Panc1 (cell line): Measurements from ENCODE around the gene SRRM3. TPM values are rescaled to one million over a fixed set of nuclear protein-coding genes. Genes with fewer than 3 reads are reported as not detected.

Experiments used
- ATAC-seq: fragments of 200-7000 bp; cut with Tn5 transposase; 2 replicates; pipeline ENCODE4 v1.9.1; 2020; ENCODE audit warnings: mild to moderate bottlenecking, moderate library complexity
- BruUV-seq: library from RNA; stranded (reverse); fragments of 400-500 nt; replicated peaks from 2 replicates; lab custom pipeline; 2021; lab: Mats Ljungman, UMichigan
- CTCF ChIA-PET: fragments of 300-600 bp; sonication (Branson Sonifier 250); formaldehyde crosslinking; loops from one replicate; lab custom pipeline; 2022; ENCODE audit warnings: antibody characterized with exemption; lab: Charles Lee
- POLR2A ChIA-PET: fragments of 300-600 bp; sonication (Branson Sonifier 250); formaldehyde crosslinking; loops from one replicate; lab custom pipeline; 2022; ENCODE audit warnings: antibody characterized with exemption; lab: Charles Lee
- DNase-seq: peaks from one replicate; pipeline ENCODE4 v3.0.0-alpha.2; 2010; ENCODE audit warnings: low read depth, low spot score
- H3K27ac ChIP-seq: 2 replicates; pipeline ENCODE4 v1.5.1; 2011; ENCODE audit warnings: mild to moderate bottlenecking, low read length, inconsistent platforms
- H3K27me3 ChIP-seq: fragments of 200-500 bp; sonication (Bioruptor generic); 2 replicates; pipeline ENCODE4 v1.6.0; 2014; ENCODE audit warnings: low read length, inconsistent platforms; ENCODE audit not compliant: control insufficient read depth, insufficient read depth
- H3K36me3 ChIP-seq: fragments of 200-500 bp; sonication (Bioruptor generic); 2 replicates; pipeline ENCODE4 v1.5.1; 2014; ENCODE audit warnings: inconsistent platforms, mild to moderate bottlenecking, low read length, moderate library complexity; ENCODE audit not compliant: control insufficient read depth, insufficient read depth
- H3K4me1 ChIP-seq: 2 replicates; pipeline ENCODE4 v1.5.1; 2011; ENCODE audit warnings: inconsistent platforms, mild to moderate bottlenecking, low read length, moderate library complexity; ENCODE audit not compliant: control insufficient read depth, insufficient read depth
- H3K4me3 ChIP-seq, 2 experiments: 2 replicates each; pipeline ENCODE4 v1.5.1; 2011 to 2012; ENCODE audit warnings: low read depth in 2 of 2, low read length in 2 of 2, mild to moderate bottlenecking in 2 of 2, inconsistent platforms in 1 of 2, moderate library complexity in 1 of 2
- H3K9me3 ChIP-seq: fragments of 200-500 bp; sonication (Bioruptor generic); 2 replicates; pipeline ENCODE4 v1.5.1; 2014; ENCODE audit warnings: low read depth, mild to moderate bottlenecking, inconsistent platforms, low read length, moderate library complexity; ENCODE audit not compliant: control insufficient read depth, insufficient read depth
- CTCF ChIP-seq: fragments of 450-650 bp; IDR thresholded peaks from 2 replicates; pipeline ENCODE4 v1.5.1; 2017; ENCODE audit warnings: mild to moderate bottlenecking
- POLR2AphosphoS5 ChIP-seq: IDR thresholded peaks from 2 replicates; pipeline ENCODE4 v1.6.1; 2012; ENCODE audit warnings: mild to moderate bottlenecking, low read depth, low read length, moderate library complexity
- REST ChIP-seq, 2 experiments: IDR thresholded peaks; 2 replicates each; pipeline ENCODE4 v1.6.1; 2011 to 2012; ENCODE audit warnings: low read depth in 2 of 2, control low read depth in 1 of 2, low read length in 1 of 2, mild to moderate bottlenecking in 1 of 2, moderate library complexity in 1 of 2; ENCODE audit not compliant: insufficient read depth in 1 of 2
- SIN3A ChIP-seq: IDR thresholded peaks from 2 replicates; pipeline ENCODE4 v1.6.1; 2012; ENCODE audit warnings: low read depth, mild to moderate bottlenecking, low read length, moderate library complexity, borderline replicate concordance; ENCODE audit not compliant: insufficient read depth
- TCF7L2 ChIP-seq: IDR thresholded peaks from 2 replicates; pipeline ENCODE4 v1.6.1; 2011; ENCODE audit warnings: mild to moderate bottlenecking, low read depth, low read length, inconsistent platforms
- in situ Hi-C: cut with HindIII; loops from 2 replicates; pipeline ENCODE4 v1.10.0; 2016; ENCODE audit warnings: low sequenced_read_pairs, low pct_unique_long_range_greater_than_20kb
- intact Hi-C: fragments of 100-400 bp; cut with micrococcal nuclease; formaldehyde crosslinking; loops from one replicate; pipeline ENCODE4 v1.10.0; 2022; ENCODE audit not compliant: unreplicated experiment
- total RNA-seq: library from RNA; stranded (reverse); gene quantifications from one replicate; pipeline ENCODE4 v1.2.1, GENCODE V29; 2021; ENCODE audit not compliant: unreplicated experiment

SRRM3 gene
- total RNA-seq, 1 experiment from 2014 or later = 8.5 TPM

- H3K4me1 ChIP-seq = peaks cover 5% of the 10 kb centered on the region; the same call in 1 of the 2 replicates
- H3K27me3 ChIP-seq = peaks cover 2% of the 10 kb centered on the region
- H3K9me3 ChIP-seq = no peaks in the 10 kb centered on the region
- no peaks in the 10 kb centered on the region for H3K36me3 ChIP-seq
- no peak overlapping the region for H3K27ac ChIP-seq
- TF ChIP-seq SIN3A = no peak
- no peak for TF ChIP-seq TCF7L2
- TF ChIP-seq CTCF = no peak
- no peak for TF ChIP-seq REST (IDR thresholded peaks at IDR 0.05; ENCODE audit: insufficient read depth in 1 of 2, low read depth in 2 of 2, low read length in 1 of 2)
- TF ChIP-seq POLR2AphosphoS5 = no peak
- DNase-seq (no peak), ATAC-seq (no peak)
- CTCF ChIA-PET = no interaction called here
- in situ Hi-C loops = no loop called here
- intact Hi-C loops = no loop called here
- BruUV-seq = no TSS peak
- POLR2A ChIA-PET = no interaction called here
- H3K4me3 ChIP-seq = no peak overlapping the region
Measured at GRCh38 chr7:76223286-76223972, 21.7 kb downstream of the SRRM3 start.

- in situ Hi-C loops = no loop called here
- no TSS peak for BruUV-seq
- no peaks in the 10 kb centered on the region for H3K9me3 ChIP-seq
- peaks cover 5% of the 10 kb centered on the region; the same call in 1 of the 2 replicates for H3K4me1 ChIP-seq
- no peaks in the 10 kb centered on the region for H3K36me3 ChIP-seq
- CTCF ChIA-PET = no interaction called here
- POLR2A ChIA-PET = no interaction called here
- DNase-seq (no peak), ATAC-seq (no peak)
- intact Hi-C loops = no loop called here
- peaks cover 4% of the 10 kb centered on the region for H3K27me3 ChIP-seq
- no peak for TF ChIP-seq POLR2AphosphoS5
- no peak for TF ChIP-seq TCF7L2
- no peak for TF ChIP-seq REST (IDR thresholded peaks at IDR 0.05; ENCODE audit: insufficient read depth in 1 of 2, low read depth in 2 of 2, low read length in 1 of 2)
- no peak for TF ChIP-seq SIN3A
- H3K4me3 ChIP-seq = no peak overlapping the region
- no peak overlapping the region for H3K27ac ChIP-seq
Measured at GRCh38 chr7:76224695-76225094, 23.0 kb downstream of the SRRM3 start.
